Bronchial epithelial cell (primary cell): ENCODE measurements around the gene NEUROG2. TPM values are rescaled to one million over a fixed set of nuclear protein-coding genes. Genes with fewer than 3 reads are reported as not detected.

Experiments
- DNase-seq: peaks from one replicate; pipeline ENCODE4 v3.0.0-alpha.2; 2010; ENCODE audit warnings: low read depth
- FAIRE-seq: peaks from 2 replicates; lab custom pipeline; 2011; peaks lifted over from hg19 to GRCh38; lab: Jason Lieb, UNC
- H3K27me3 ChIP-seq: 2 replicates; pipeline ENCODE4 v1.5.1; 2011; ENCODE audit warnings: low read length; ENCODE audit not compliant: control insufficient read depth, insufficient read depth
- H3K36me3 ChIP-seq: 2 replicates; pipeline ENCODE4 v1.5.1; 2011; ENCODE audit warnings: low read length; ENCODE audit not compliant: control insufficient read depth, insufficient read depth
- H3K4me3 ChIP-seq: 2 replicates; pipeline ENCODE4 v1.5.1; 2011; ENCODE audit warnings: mild to moderate bottlenecking, low read depth, low read length, control low read depth
- CTCF ChIP-seq: IDR thresholded peaks from 2 replicates; pipeline ENCODE4 v1.5.1; 2011; ENCODE audit warnings: mild to moderate bottlenecking, moderate library complexity, low read length, control low read depth, inconsistent platforms; ENCODE audit not compliant: insufficient read depth, severe bottlenecking
- total RNA-seq: library from RNA; depleted of rRNA; stranded (reverse); fragments of >200 nt; gene quantifications from 2 replicates; pipeline ENCODE4 v1.2.1, GENCODE V29; 2014

NEUROG2 gene
- total RNA-seq, 1 donor from 2014 or later, result not detected

- peaks cover 57% of the 10 kb centered on the region for H3K27me3 ChIP-seq
- no peak for TF ChIP-seq CTCF
- no peak for FAIRE-seq
- no peak for DNase-seq
- H3K36me3 ChIP-seq, result no peaks in the 10 kb centered on the region
- H3K4me3 ChIP-seq, result no peak overlapping the region
Observed at GRCh38 chr4:112510291-112511092, 5.5 kb downstream of the NEUROG2 start.

GRCh38 chr4:112509243-112510141 is 6.5 kb downstream of the NEUROG2 start:
- DNase-seq, result peak; percentile 40

GRCh38 chr4:112508356-112508755 is 7.6 kb downstream of the NEUROG2 start:
- no peak overlapping the region for H3K4me3 ChIP-seq
- FAIRE-seq (no peak), DNase-seq (no peak)
- TF ChIP-seq CTCF, result no peak
- no peaks in the 10 kb centered on the region for H3K36me3 ChIP-seq
- peaks cover 43% of the 10 kb centered on the region for H3K27me3 ChIP-seq

More at GRCh38 chr4:112509243-112510141, 6.5 kb downstream of the NEUROG2 start:
- Histone ChIP-seq H3K27me3 (peaks cover 50% of the 10 kb centered on the region), H3K36me3 (no peaks in the 10 kb centered on the region), H3K4me3 (no peak overlapping the region)
- FAIRE-seq, result no peak
- no peak for TF ChIP-seq CTCF

GRCh38 chr4:112504807-112505206 is 11.2 kb downstream of the NEUROG2 start:
- no peak overlapping the region for H3K4me3 ChIP-seq
- FAIRE-seq, result no peak
- no peaks in the 10 kb centered on the region for H3K36me3 ChIP-seq
- peaks cover 22% of the 10 kb centered on the region for H3K27me3 ChIP-seq
- TF ChIP-seq CTCF, result no peak
- no peak for DNase-seq

- H3K27me3 ChIP-seq, result peaks cover 7% of the 10 kb centered on the region
- no peak for DNase-seq
- H3K36me3 ChIP-seq, result no peaks in the 10 kb centered on the region
- no peak for TF ChIP-seq CTCF
- FAIRE-seq, result no peak
- no peak overlapping the region for H3K4me3 ChIP-seq
Observed at GRCh38 chr4:112502871-112503270, 13.1 kb downstream of the NEUROG2 start.
